GM12892 (cell line): ENCODE results near the gene CBX6.

ENCODE experiments used
- POLR2A ChIP-seq: IDR thresholded peaks from 2 replicates; pipeline ENCODE4 v1.6.1; 2011; ENCODE audit warnings: low read depth, low read length, control low read depth
- TAF1 ChIP-seq: IDR thresholded peaks from 2 replicates; pipeline ENCODE4 v1.6.1; 2011; ENCODE audit warnings: low read depth, mild to moderate bottlenecking, control low read depth, low read length, borderline replicate concordance

DNA sequence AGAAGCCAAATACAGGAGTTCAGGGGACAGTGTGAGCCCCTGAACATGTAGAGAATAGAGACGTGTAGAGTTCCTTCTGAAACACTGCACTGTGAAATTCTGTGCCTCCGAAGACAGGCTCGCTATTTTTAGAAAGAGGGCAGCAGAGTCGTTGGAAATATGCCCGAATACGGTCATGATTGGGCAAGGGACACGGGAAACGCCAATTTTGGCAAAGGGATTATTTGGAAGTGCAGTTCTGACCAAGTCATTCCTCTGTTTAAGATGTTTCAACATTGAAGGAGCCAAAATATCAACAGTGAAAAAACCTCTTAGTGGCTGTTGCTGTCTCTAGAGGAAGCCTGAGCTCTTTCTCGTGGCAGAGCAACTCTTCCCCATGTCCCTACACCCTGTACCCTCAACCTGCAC, 9.5 kb upstream of the CBX6 start:
- no peak for TF ChIP-seq POLR2A
- TF ChIP-seq TAF1 = no peak
